ENCODE data around the gene GNB1L. TPM values are rescaled to one million over a fixed set of nuclear protein-coding genes. Genes with fewer than 3 reads are reported as not detected.
A peak's percentile ranks its signal among the peaks of the same experiment; 100 is the strongest.

The GNB1L gene
- total and polyA plus RNA-seq, 2 experiments from 2014 or later, result 14.3 to 16.5 TPM

- no peak for DNase-seq
- no peaks in the 10 kb centered on the region for H3K9me3 ChIP-seq (ENCODE audit: low read depth)
- H3K4me1 ChIP-seq (ENCODE audit: insufficient read depth), result no peaks in the 10 kb centered on the region; the same call in 1 of the 2 replicates
- H3K4me3 ChIP-seq, result no peak overlapping the region
- H3F3A ChIP-seq (ENCODE audit: insufficient read depth), result no peaks in the 10 kb centered on the region
- H3K27me3 ChIP-seq (replicated peaks; ENCODE audit: insufficient read depth), result no peaks in the 10 kb centered on the region
- H4K20me1 ChIP-seq (ENCODE audit: insufficient read depth), result no peaks in the 10 kb centered on the region
- TF ChIP-seq EZH2phosphoT487 (IDR thresholded peaks at IDR 0.05; ENCODE audit: insufficient read depth, low read depth), result no peak
- TF ChIP-seq EZH2 (IDR thresholded peaks at IDR 0.05; ENCODE audit: insufficient read depth, poor library complexity, severe bottlenecking), result no peak
- WGBS, 2 experiments (ENCODE audit: low coverage in 1 of 2, low lambda C conversion rate in 2 of 2, missing lambda C conversion rate in 2 of 2), result 98 to 99% methylated on average over 11 of the region's 11 CpGs
- in situ Hi-C loops (cut with MboI), result no loop called here
- no peak overlapping the region for H3K9ac ChIP-seq
- H3K79me2 ChIP-seq (ENCODE audit: insufficient read depth), result no peaks in the 10 kb centered on the region
- H3K36me3 ChIP-seq (ENCODE audit: low read depth), result no peaks in the 10 kb centered on the region
- H2AFZ ChIP-seq, result no peak overlapping the region
- no peak overlapping the region for H3K4me2 ChIP-seq (ENCODE audit: unreplicated experiment)
- no peaks in the 10 kb centered on the region for H3K9me2 ChIP-seq (ENCODE audit: insufficient read depth)
- no peak overlapping the region for H3K27ac ChIP-seq
Measured at GRCh38 chr22:19812910-19813309, 41.8 kb downstream of the GNB1L start.

GRCh38 chr22:19811811-19812771 is 42.6 kb downstream of the GNB1L start:
- H2AFZ ChIP-seq, result no peak overlapping the region
- no peak overlapping the region for H3K27ac ChIP-seq
- no peak overlapping the region for H3K4me3 ChIP-seq
- H3K79me2 ChIP-seq (ENCODE audit: insufficient read depth), result no peaks in the 10 kb centered on the region
- no peak for DNase-seq
- in situ Hi-C loops (cut with MboI), result no loop called here
- no peaks in the 10 kb centered on the region for H3K9me2 ChIP-seq (ENCODE audit: insufficient read depth)
- no peaks in the 10 kb centered on the region for H3K9me3 ChIP-seq (ENCODE audit: low read depth)
- 82 to 84% methylated on average over 36 of the region's 36 CpGs for WGBS, 2 experiments (ENCODE audit: low coverage in 1 of 2, low lambda C conversion rate in 2 of 2, missing lambda C conversion rate in 2 of 2)
- TF ChIP-seq EZH2 (IDR thresholded peaks at IDR 0.05; ENCODE audit: insufficient read depth, poor library complexity, severe bottlenecking), result no peak
- no peak for TF ChIP-seq EZH2phosphoT487 (IDR thresholded peaks at IDR 0.05; ENCODE audit: insufficient read depth, low read depth)
- no peak overlapping the region for H3K9ac ChIP-seq
- no peaks in the 10 kb centered on the region for H3K27me3 ChIP-seq (replicated peaks; ENCODE audit: insufficient read depth)
- H3K36me3 ChIP-seq (ENCODE audit: low read depth), result no peaks in the 10 kb centered on the region
- H3K4me2 ChIP-seq (ENCODE audit: unreplicated experiment), result no peak overlapping the region
- H4K20me1 ChIP-seq (ENCODE audit: insufficient read depth), result no peaks in the 10 kb centered on the region
- no peaks in the 10 kb centered on the region for H3F3A ChIP-seq (ENCODE audit: insufficient read depth)
- no peaks in the 10 kb centered on the region; the same call in 1 of the 2 replicates for H3K4me1 ChIP-seq (ENCODE audit: insufficient read depth)

GRCh38 chr22:19811211-19811621 is 43.5 kb downstream of the GNB1L start:
- no peak overlapping the region for H3K27ac ChIP-seq
- no peaks in the 10 kb centered on the region for H3K79me2 ChIP-seq (ENCODE audit: insufficient read depth)
- H3K9me3 ChIP-seq (ENCODE audit: low read depth), result no peaks in the 10 kb centered on the region
- no peak overlapping the region for H3K9ac ChIP-seq
- DNase-seq, result no peak
- H3K27me3 ChIP-seq (replicated peaks; ENCODE audit: insufficient read depth), result no peaks in the 10 kb centered on the region
- WGBS, 2 experiments (ENCODE audit: low coverage in 1 of 2, low lambda C conversion rate in 2 of 2, missing lambda C conversion rate in 2 of 2), result 84 to 91% methylated on average over 11 to 12 of the region's 12 CpGs
- H3K9me2 ChIP-seq (ENCODE audit: insufficient read depth), result no peaks in the 10 kb centered on the region
- H3F3A ChIP-seq (ENCODE audit: insufficient read depth), result no peaks in the 10 kb centered on the region
- no peaks in the 10 kb centered on the region; the same call in 1 of the 2 replicates for H3K4me1 ChIP-seq (ENCODE audit: insufficient read depth)
- in situ Hi-C loops (cut with MboI), result no loop called here
- no peak overlapping the region for H3K4me3 ChIP-seq
- no peak overlapping the region for H2AFZ ChIP-seq
- H4K20me1 ChIP-seq (ENCODE audit: insufficient read depth), result no peaks in the 10 kb centered on the region
- TF ChIP-seq EZH2 (IDR thresholded peaks at IDR 0.05; ENCODE audit: insufficient read depth, poor library complexity, severe bottlenecking) (no peak), EZH2phosphoT487 (IDR thresholded peaks at IDR 0.05; ENCODE audit: insufficient read depth, low read depth) (no peak)
- H3K36me3 ChIP-seq (ENCODE audit: low read depth), result no peaks in the 10 kb centered on the region
- no peak overlapping the region for H3K4me2 ChIP-seq (ENCODE audit: unreplicated experiment)

GRCh38 chr22:19810381-19811201 is 44.1 kb downstream of the GNB1L start:
- H3K4me2 ChIP-seq (ENCODE audit: unreplicated experiment), result no peak overlapping the region
- H3K4me1 ChIP-seq (ENCODE audit: insufficient read depth), result no peaks in the 10 kb centered on the region; the same call in 1 of the 2 replicates
- peak; percentile 67 for DNase-seq
- no peaks in the 10 kb centered on the region for H3K9me2 ChIP-seq (ENCODE audit: insufficient read depth)
- no peaks in the 10 kb centered on the region for H4K20me1 ChIP-seq (ENCODE audit: insufficient read depth)
- no peak overlapping the region for H2AFZ ChIP-seq
- no peak overlapping the region for H3K4me3 ChIP-seq
- no peaks in the 10 kb centered on the region for H3K9me3 ChIP-seq (ENCODE audit: low read depth)
- no peaks in the 10 kb centered on the region for H3K79me2 ChIP-seq (ENCODE audit: insufficient read depth)
- no peaks in the 10 kb centered on the region for H3K36me3 ChIP-seq (ENCODE audit: low read depth)
- no peak overlapping the region for H3K9ac ChIP-seq
- 91% methylated on average over 22 to 23 of the region's 23 CpGs for WGBS, 2 experiments (ENCODE audit: low coverage in 1 of 2, low lambda C conversion rate in 2 of 2, missing lambda C conversion rate in 2 of 2)
- H3K27me3 ChIP-seq (replicated peaks; ENCODE audit: insufficient read depth), result no peaks in the 10 kb centered on the region
- H3F3A ChIP-seq (ENCODE audit: insufficient read depth), result no peaks in the 10 kb centered on the region
- H3K27ac ChIP-seq, result no peak overlapping the region
- in situ Hi-C loops (cut with MboI), result no loop called here
- no peak for TF ChIP-seq EZH2phosphoT487 (IDR thresholded peaks at IDR 0.05; ENCODE audit: insufficient read depth, low read depth)
- no peak for TF ChIP-seq EZH2 (IDR thresholded peaks at IDR 0.05; ENCODE audit: insufficient read depth, poor library complexity, severe bottlenecking)

Data from GM23248 (cell line).